Measurements from ENCODE around the gene RAD9A. TPM values are rescaled to one million over a fixed set of nuclear protein-coding genes. Genes with fewer than 3 reads are reported as not detected.

The RAD9A gene
- total RNA-seq, 1 donor from 2014 or later = 9.4 TPM

DNA sequence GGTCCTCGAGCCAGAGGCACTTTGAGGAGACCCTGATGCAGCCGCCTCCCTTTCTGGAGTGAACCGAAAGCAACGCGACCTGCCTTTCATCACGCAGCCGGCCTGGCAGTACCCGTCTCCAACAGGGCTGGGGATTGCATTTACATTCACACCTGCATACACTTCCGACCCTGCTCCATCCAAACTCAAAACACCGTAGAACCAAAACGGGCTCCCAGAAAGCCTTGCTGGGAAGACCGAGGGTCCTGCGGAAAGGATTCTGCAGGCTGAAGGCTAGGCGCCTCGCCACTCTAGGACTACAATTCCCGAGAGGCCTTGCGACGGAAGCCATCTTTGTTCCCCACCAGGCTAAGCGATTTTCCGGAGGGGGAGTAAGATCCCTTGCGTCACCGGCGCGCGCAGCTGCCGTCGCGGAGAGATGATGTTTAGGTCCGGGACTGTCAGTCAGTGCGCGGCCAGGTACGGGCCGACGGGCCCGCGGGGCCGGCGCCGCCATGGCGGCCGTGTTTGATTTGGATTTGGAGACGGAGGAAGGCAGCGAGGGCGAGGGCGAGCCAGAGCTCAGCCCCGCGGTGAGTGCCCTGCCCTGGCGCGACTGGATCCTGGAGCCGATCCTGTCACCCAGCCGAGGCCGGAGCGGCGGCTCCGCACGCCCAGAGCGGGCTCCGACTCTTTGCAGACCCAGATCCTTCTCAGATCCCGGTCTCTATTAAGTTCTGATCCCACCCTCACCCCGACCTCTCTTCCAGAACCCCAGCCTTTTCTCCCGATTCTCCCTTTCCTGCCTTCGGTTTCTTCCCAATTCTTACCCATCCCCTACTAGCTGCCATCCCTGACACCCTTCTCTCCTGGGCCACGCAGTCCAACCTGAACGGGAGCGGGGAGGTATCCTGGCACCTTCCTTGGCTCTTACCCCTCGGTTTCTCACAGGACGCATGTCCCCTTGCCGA, 36.5 kb downstream of the RAD9A start, which contains the start of gene RPS6KB2:
TSS of gene RPS6KB2 (plus strand) at position 443 of the 950 bp plus-strand sequence. CDS start at position 495, 52 bp downstream.
- Histone ChIP-seq H3K79me2 (ENCODE audit: insufficient read depth, low read length) (peaks cover 26% of the 10 kb centered on the region), H3K9me3 (ENCODE audit: insufficient read depth, low read depth, low read length) (no peaks in the 10 kb centered on the region), H3K27me3 (ENCODE audit: insufficient read depth, low read length) (no peaks in the 10 kb centered on the region), H3K4me1 (ENCODE audit: insufficient read depth, low read length) (peaks cover 14% of the 10 kb centered on the region), H2AFZ (ENCODE audit: low read depth, low read length) (peak within 1 kb of the TSS; percentile 97), H3K4me3 (ENCODE audit: insufficient read depth, low read depth, low read length) (peak within 1 kb of the TSS; percentile 99), H3K4me2 (ENCODE audit: low read length) (peak within 1 kb of the TSS; percentile 100), H3K36me3 (ENCODE audit: insufficient read depth, low read length) (peaks cover 6% of the 10 kb centered on the region), H4K20me1 (ENCODE audit: insufficient read depth, low read length) (peaks cover 3% of the 10 kb centered on the region), H3K27ac (ENCODE audit: low read depth, low read length) (peak within 1 kb of the TSS; percentile 85), H3K9ac (ENCODE audit: low read length) (peak within 1 kb of the TSS; percentile 98)
- Mint-ChIP-seq H3K4me1 (ENCODE audit: low read depth, unreplicated experiment) (peaks cover 2% of the 10 kb centered on the region), H3K4me3 (ENCODE audit: unreplicated experiment) (peak within 1 kb of the TSS; percentile 97), H3K9me3 (ENCODE audit: unreplicated experiment) (no peaks in the 10 kb centered on the region), H3K27ac (ENCODE audit: unreplicated experiment) (peak within 1 kb of the TSS; percentile 64), H3K36me3 (ENCODE audit: low read depth, unreplicated experiment) (peaks cover 8% of the 10 kb centered on the region), H3K27me3 (ENCODE audit: low read depth, unreplicated experiment) (no peaks in the 10 kb centered on the region)
- DNase-seq (ENCODE audit: low read depth) (peak; percentile 88), FAIRE-seq (peak; percentile 50)
- TF ChIP-seq EZH2 (IDR thresholded peaks at IDR 0.05; ENCODE audit: insufficient read depth, low read length) = no peak
- TF ChIP-seq, protein P1, sequence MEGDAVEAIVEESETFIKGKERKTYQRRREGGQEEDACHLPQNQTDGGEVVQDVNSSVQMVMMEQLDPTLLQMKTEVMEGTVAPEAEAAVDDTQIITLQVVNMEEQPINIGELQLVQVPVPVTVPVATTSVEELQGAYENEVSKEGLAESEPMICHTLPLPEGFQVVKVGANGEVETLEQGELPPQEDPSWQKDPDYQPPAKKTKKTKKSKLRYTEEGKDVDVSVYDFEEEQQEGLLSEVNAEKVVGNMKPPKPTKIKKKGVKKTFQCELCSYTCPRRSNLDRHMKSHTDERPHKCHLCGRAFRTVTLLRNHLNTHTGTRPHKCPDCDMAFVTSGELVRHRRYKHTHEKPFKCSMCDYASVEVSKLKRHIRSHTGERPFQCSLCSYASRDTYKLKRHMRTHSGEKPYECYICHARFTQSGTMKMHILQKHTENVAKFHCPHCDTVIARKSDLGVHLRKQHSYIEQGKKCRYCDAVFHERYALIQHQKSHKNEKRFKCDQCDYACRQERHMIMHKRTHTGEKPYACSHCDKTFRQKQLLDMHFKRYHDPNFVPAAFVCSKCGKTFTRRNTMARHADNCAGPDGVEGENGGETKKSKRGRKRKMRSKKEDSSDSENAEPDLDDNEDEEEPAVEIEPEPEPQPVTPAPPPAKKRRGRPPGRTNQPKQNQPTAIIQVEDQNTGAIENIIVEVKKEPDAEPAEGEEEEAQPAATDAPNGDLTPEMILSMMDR (IDR thresholded peaks at IDR 0.05; ENCODE audit: insufficient read depth, low read depth, low read length) = no peak

DNA sequence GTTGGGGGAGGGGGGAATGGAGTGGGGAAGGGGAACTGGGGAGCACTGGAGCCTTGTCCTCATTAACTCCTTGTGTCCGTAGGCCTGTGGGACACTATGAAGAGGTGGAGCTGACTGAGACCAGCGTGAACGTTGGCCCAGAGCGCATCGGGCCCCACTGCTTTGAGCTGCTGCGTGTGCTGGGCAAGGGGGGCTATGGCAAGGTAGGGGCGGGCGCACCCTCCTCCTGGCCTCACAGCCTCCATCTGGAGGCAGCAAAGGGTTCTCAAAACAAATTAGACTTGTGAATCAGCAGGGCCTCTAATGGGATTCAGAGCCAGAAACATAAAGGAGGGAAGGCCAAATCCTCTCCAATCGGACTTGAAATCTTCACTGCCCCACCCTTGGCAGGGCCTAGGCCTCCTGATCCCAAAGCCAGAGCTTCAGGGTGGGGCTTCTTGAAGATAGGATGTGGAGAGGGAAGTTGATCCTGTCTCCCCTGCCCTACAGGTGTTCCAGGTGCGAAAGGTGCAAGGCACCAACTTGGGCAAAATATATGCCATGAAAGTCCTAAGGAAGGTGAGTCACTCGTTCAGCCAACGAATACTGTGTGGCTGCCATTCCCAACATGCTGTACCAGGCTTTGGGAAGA, 37.4 kb downstream of the RAD9A start:
- Histone ChIP-seq H3K79me2 (ENCODE audit: insufficient read depth, low read length) (peaks cover 26% of the 10 kb centered on the region), H3K36me3 (ENCODE audit: insufficient read depth, low read length) (peaks cover 6% of the 10 kb centered on the region), H3K4me2 (ENCODE audit: low read length) (peak overlapping the region; percentile 100), H4K20me1 (ENCODE audit: insufficient read depth, low read length) (peaks cover 3% of the 10 kb centered on the region), H3K27me3 (ENCODE audit: insufficient read depth, low read length) (no peaks in the 10 kb centered on the region), H3K9me3 (ENCODE audit: insufficient read depth, low read depth, low read length) (no peaks in the 10 kb centered on the region), H3K9ac (ENCODE audit: low read length) (peak overlapping the region; percentile 98), H3K4me3 (ENCODE audit: insufficient read depth, low read depth, low read length) (peak overlapping the region; percentile 99), H3K27ac (ENCODE audit: low read depth, low read length) (peak overlapping the region; percentile 85), H2AFZ (ENCODE audit: low read depth, low read length) (peak overlapping the region; percentile 87), H3K4me1 (ENCODE audit: insufficient read depth, low read length) (peaks cover 14% of the 10 kb centered on the region)
- H3K27me3 Mint-ChIP-seq (ENCODE audit: low read depth, unreplicated experiment) = no peaks in the 10 kb centered on the region
- no peak for FAIRE-seq
- peaks cover 2% of the 10 kb centered on the region for H3K4me1 Mint-ChIP-seq (ENCODE audit: low read depth, unreplicated experiment)
- H3K9me3 Mint-ChIP-seq (ENCODE audit: unreplicated experiment) = no peaks in the 10 kb centered on the region
- peak overlapping the region; percentile 97 for H3K4me3 Mint-ChIP-seq (ENCODE audit: unreplicated experiment)
- H3K27ac Mint-ChIP-seq (ENCODE audit: unreplicated experiment) = peak overlapping the region; percentile 64
- DNase-seq (ENCODE audit: low read depth) = no peak
- peaks cover 8% of the 10 kb centered on the region for H3K36me3 Mint-ChIP-seq (ENCODE audit: low read depth, unreplicated experiment)
- TF ChIP-seq EZH2 (IDR thresholded peaks at IDR 0.05; ENCODE audit: insufficient read depth, low read length) = no peak
- TF ChIP-seq, protein P1 (IDR thresholded peaks at IDR 0.05; ENCODE audit: insufficient read depth, low read depth, low read length) = no peak

All from astrocyte (in vitro differentiated cells and primary cell).